Stimulated activated CD4-positive, alpha-beta T cell treated with anti-CD3 and anti-CD28 coated beads, Interleukin-2, amount 100 ng/mL, for 24 hours (primary cell): ENCODE data around the gene MOB3A.
A peak's percentile ranks its signal among the peaks of the same experiment; 100 is the strongest.

ENCODE experiments used
- DNase-seq, 2 donors: peaks; one replicate each; pipeline ENCODE4 v3.0.0-alpha.2; 2020

Gene MOB3A

DNA sequence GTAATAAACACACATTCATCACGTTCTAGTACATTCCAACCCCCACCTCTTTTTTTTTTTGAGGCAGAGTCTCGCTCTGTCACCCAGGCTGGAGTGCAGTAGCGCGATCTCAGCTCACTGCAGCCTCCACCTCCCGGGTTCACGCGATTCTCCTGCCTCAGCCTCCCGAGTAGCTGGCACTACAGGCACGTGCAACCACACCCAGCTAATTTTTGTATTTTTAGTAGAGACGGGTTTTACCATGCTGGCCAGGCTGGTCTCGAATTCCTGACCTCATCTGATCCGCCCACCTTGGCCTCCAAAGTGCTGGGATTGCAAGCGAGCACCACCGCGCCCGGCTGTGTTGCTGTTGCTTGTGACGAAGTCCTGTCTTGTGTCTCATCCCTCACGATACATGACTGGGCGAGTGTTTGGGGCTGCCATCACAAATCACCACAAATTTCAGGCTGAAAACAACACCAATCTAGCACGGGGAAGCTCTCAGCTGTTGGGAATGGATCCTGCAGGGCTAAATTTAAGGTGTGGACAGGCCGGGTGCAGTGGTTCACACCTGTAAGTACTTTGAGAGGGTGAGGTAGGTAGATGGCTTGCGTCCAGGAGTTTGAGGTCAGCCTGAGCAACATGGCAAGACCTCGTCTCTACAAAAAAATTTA lies 15.7 kb downstream of the MOB3A start:
- DNase-seq = no peak

DNA sequence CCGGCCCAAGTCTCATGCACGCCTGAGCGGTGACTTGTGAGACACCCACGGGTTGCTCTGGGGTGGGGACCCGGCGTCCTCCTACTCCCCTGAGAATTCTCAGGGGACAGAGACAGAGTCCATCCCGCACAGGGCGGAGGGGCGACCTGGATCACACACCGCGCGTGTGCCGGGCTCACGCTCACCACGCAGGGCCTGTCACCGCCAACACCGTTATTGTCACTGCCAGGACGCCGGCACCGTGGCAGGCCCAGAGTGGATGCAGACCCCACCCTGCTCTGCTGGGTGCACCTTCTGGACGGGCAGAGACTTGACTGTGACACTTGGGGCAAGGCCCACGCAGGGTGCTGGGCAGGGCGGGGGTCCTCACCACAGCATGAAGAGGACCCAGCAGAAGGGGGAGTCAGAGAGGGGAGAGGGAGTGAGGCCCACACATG lies 16.2 kb downstream of the MOB3A start:
- no peak for DNase-seq

- no peak for DNase-seq
Observed at GRCh38 chr19:2079076-2079864, 16.9 kb downstream of the MOB3A start.

DNA sequence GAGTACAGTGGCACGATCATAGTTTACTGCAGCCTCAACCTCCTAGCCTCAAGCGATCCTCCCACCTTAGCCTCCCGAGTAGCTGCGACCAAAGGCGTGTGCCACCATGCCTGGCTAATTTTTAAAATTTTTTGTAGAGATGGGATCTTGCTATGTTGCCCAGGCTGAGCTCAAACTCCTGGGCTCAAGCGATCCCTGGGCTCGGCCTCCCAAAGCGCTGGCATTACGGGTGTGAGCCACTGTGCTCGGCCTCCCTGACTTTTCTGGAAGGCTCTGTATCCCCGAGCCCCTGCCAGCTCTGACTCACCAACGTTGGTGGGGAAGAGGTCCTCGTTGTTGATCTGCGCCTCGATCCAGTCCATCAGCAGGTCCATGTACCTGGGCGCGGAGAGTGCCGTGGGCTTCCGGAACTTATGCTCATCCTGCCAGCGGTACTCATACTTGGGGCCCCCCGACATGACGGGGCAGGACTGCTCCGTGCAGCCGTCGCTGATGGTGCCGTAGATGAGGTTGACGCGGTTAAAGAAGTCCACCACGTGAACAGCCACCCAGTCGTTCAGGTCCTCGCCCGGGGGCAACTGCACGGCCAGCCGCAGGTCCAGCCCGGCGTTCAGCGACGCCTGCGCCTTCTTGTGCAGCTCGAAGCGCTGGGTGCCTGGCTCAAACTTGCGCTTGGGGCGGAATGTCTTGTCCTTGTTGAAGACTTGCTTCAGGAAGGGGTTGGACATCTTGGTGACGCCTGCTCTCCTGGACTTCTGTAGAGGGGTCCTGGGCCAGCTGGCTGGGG lies 18.1 kb downstream of the MOB3A start:
- DNase-seq = no peak

GRCh38 chr19:2077398-2077797 lies 18.7 kb downstream of the MOB3A start:
- DNase-seq = no peak

GRCh38 chr19:2076526-2076944 lies 19.6 kb downstream of the MOB3A start:
- no peak for DNase-seq

GRCh38 chr19:2072757-2073551 lies 23.2 kb downstream of the MOB3A start:
- no peak for DNase-seq

DNA sequence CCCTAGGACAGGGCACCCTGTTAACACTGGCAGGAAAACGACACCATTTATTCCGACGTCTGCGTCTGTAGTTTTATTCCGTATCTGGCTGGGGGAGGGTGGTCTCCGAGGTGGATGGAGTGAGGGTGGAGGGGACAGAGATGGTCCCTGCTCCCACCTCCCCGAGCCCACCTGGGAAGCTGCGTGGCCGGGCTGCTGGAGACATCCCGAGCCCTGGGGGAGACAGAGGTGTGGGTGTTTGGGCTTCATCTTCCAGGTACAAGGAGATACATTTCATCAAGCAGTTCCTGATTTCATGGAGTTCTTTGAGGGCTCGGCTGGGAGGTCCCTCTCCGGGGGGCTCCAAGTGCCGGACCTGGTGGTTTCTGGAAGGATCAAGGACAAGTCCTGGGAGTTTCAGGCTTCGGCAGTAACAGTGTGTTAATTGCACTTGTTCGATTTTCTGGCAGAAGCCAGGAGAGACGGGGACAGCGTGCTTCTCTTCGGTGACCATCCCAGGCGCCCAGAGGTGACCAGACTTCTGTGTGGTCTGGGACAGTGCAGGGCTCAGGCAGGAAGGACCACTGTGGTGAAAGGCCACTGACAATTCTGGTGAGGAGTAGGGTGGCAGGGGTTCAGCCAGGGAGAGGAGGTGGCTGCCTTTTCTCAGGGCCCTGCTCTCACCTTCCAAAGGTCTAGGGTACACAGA lies 25.0 kb downstream of the MOB3A start:
- DNase-seq = no peak

- DNase-seq = no peak
Observed at GRCh38 chr19:2070436-2070827, 25.7 kb downstream of the MOB3A start.

GRCh38 chr19:2064788-2065524 lies 31.2 kb downstream of the MOB3A start:
- DNase-seq = no peak

- DNase-seq = no peak
Observed at GRCh38 chr19:2064395-2064787, 31.7 kb downstream of the MOB3A start.

GRCh38 chr19:2063824-2064223 lies 32.3 kb downstream of the MOB3A start:
- no peak for DNase-seq

GRCh38 chr19:2062770-2063169 lies 33.4 kb downstream of the MOB3A start:
- no peak for DNase-seq

GRCh38 chr19:2062389-2062729 lies 33.8 kb downstream of the MOB3A start:
- no peak for DNase-seq

GRCh38 chr19:2061495-2062388 lies 34.4 kb downstream of the MOB3A start:
- DNase-seq = peak; percentile 99

GRCh38 chr19:2060884-2061494 lies 35.1 kb downstream of the MOB3A start:
- DNase-seq = peak; percentile 58 to 66

DNA sequence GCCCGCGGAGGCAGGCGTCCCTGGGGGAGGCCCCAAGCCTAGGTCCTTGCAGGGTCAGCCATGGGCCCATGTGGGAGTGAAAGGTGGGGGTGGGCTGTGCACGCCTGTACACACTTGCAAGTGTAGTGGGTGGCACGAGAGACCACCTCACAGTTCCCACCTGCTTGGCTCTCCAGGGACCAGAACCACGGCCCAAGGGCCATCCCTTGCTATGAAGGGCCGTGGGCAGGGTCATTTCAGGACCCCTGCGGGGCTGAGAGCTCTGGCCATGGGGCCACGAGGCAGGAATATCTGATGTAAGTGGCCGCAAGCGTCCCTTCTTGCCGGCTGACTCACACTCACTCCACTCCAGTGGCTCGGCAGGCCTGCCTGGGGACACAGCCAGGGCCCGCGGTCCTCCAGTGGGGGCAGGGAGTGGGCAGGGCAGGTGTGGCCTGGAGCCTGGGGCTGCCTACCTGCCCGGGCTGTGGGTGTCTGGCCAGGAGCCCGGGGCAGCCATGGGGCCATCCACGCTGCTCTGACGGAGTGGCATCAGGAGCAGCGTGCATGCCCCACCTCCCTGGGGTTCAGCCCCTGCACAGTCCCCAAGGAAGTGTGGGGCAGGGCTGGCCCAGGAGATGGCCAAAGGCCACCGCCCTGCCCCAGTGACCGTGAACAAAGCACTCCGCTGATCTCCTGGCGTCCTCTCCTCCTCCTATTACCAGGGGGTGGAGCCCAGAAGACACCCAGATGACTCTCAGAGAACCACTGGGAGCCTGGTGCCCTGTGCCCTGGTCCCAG lies 36.5 kb downstream of the MOB3A start:
- DNase-seq = no peak

- DNase-seq = no peak
Observed at GRCh38 chr19:2058570-2059421, 37.3 kb downstream of the MOB3A start.
